ENCODE data around the gene SLC9C1.
"Not testable (repeated sequence)": the region's sequence is repeated elsewhere in the genome, so short reads cannot be mapped to it uniquely, and the experiment has no call there.

- TF ChIP-seq EZH2 (IDR thresholded peaks at IDR 0.05; ENCODE audit: borderline replicate concordance); CTCF (IDR thresholded peaks at IDR 0.05; ENCODE audit: poor library complexity); EZH2phosphoT487 (IDR thresholded peaks at IDR 0.05; ENCODE audit: low read depth, severe bottlenecking, unreplicated experiment): not testable (repeated sequence)
Observed at GRCh38 chr3:112185423-112186035, 108.5 kb downstream of the SLC9C1 start.
